ENCODE results near the gene FMN2. TPM values are rescaled to one million over a fixed set of nuclear protein-coding genes. Genes with fewer than 3 reads are reported as not detected.

Gene FMN2
- total RNA-seq, 1 donor from 2014 or later, result 1.7 TPM

- Histone ChIP-seq H3K27me3 (peaks cover 11% of the 10 kb centered on the region), H3K27ac (no peak overlapping the region), H3K4me3 (no peak overlapping the region), H3K9ac (no peak overlapping the region), H3K9me3 (ENCODE audit: low read depth) (no peaks in the 10 kb centered on the region), H2AFZ (replicated peaks) (no peak overlapping the region), H3K4me2 (no peak overlapping the region), H4K20me1 (ENCODE audit: low read depth) (no peaks in the 10 kb centered on the region), H3K36me3 (no peaks in the 10 kb centered on the region), H3K4me1 (no peaks in the 10 kb centered on the region), H3F3A (ENCODE audit: low read depth) (no peaks in the 10 kb centered on the region), H3K79me2 (ENCODE audit: low read depth) (no peaks in the 10 kb centered on the region)
- no peak overlapping the region for H3K4me3 Mint-ChIP-seq
- no peak for DNase-seq (ENCODE audit: low spot score)
- TF ChIP-seq, protein P1, sequence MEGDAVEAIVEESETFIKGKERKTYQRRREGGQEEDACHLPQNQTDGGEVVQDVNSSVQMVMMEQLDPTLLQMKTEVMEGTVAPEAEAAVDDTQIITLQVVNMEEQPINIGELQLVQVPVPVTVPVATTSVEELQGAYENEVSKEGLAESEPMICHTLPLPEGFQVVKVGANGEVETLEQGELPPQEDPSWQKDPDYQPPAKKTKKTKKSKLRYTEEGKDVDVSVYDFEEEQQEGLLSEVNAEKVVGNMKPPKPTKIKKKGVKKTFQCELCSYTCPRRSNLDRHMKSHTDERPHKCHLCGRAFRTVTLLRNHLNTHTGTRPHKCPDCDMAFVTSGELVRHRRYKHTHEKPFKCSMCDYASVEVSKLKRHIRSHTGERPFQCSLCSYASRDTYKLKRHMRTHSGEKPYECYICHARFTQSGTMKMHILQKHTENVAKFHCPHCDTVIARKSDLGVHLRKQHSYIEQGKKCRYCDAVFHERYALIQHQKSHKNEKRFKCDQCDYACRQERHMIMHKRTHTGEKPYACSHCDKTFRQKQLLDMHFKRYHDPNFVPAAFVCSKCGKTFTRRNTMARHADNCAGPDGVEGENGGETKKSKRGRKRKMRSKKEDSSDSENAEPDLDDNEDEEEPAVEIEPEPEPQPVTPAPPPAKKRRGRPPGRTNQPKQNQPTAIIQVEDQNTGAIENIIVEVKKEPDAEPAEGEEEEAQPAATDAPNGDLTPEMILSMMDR (IDR thresholded peaks at IDR 0.05), result no peak
- TF ChIP-seq EZH2 (IDR thresholded peaks at IDR 0.05), result no peak
- no peak for TF ChIP-seq EZH2phosphoT487 (IDR thresholded peaks at IDR 0.05)
- no peaks in the 10 kb centered on the region for H3K36me3 Mint-ChIP-seq
- H3K4me1 Mint-ChIP-seq, result no peaks in the 10 kb centered on the region
- H3K27ac Mint-ChIP-seq, result no peak overlapping the region
- no peaks in the 10 kb centered on the region for H3K9me3 Mint-ChIP-seq
- peaks cover 2% of the 10 kb centered on the region for H3K27me3 Mint-ChIP-seq (ENCODE audit: insufficient read depth, low read depth)
These were observed 406.2 kb downstream of the FMN2 start for GRCh38 chr1:240497908-240498307.

- no peaks in the 10 kb centered on the region for H3K36me3 Mint-ChIP-seq
- H3K4me1 ChIP-seq, result no peaks in the 10 kb centered on the region
- no peaks in the 10 kb centered on the region for H3K4me1 Mint-ChIP-seq
- H3F3A ChIP-seq (ENCODE audit: low read depth), result no peaks in the 10 kb centered on the region
- no peak for DNase-seq (ENCODE audit: low spot score)
- peaks cover 2% of the 10 kb centered on the region for H3K27me3 Mint-ChIP-seq (ENCODE audit: insufficient read depth, low read depth)
- no peak overlapping the region for H3K4me3 Mint-ChIP-seq
- no peak overlapping the region for H3K27ac ChIP-seq
- TF ChIP-seq EZH2phosphoT487 (IDR thresholded peaks at IDR 0.05) (no peak), EZH2 (IDR thresholded peaks at IDR 0.05) (no peak)
- TF ChIP-seq, protein P1 (IDR thresholded peaks at IDR 0.05), result no peak
- no peak overlapping the region for H3K4me2 ChIP-seq
- H3K4me3 ChIP-seq, result no peak overlapping the region
- peaks cover 7% of the 10 kb centered on the region for H3K27me3 ChIP-seq
- no peak overlapping the region for H2AFZ ChIP-seq (replicated peaks)
- no peak overlapping the region for H3K27ac Mint-ChIP-seq
- no peaks in the 10 kb centered on the region for H3K9me3 Mint-ChIP-seq
- H3K36me3 ChIP-seq, result no peaks in the 10 kb centered on the region
- no peak overlapping the region for H3K9ac ChIP-seq
- H4K20me1 ChIP-seq (ENCODE audit: low read depth), result no peaks in the 10 kb centered on the region
- H3K79me2 ChIP-seq (ENCODE audit: low read depth), result no peaks in the 10 kb centered on the region
- H3K9me3 ChIP-seq (ENCODE audit: low read depth), result no peaks in the 10 kb centered on the region
These were observed 406.7 kb downstream of the FMN2 start for GRCh38 chr1:240498335-240498734.

DNA sequence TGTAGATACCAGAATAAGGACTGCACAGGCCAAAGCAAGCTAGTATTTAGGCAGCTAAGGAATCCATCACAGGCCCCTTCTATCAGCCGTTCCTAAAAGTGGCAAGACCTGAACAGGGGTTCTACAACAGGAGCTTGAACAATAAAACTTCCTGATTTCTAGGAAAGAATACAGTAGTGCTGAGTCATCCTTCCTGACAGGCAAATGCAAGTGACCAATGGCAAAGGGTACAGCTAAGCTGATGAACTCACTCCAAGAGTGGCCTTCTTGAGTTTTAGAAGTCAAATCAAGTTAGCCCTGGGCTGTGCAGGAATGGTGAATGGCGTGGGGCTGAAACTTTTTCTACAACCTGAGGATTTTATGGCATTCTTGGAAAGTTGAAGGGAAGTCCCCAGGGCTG, 407.3 kb downstream of the FMN2 start:
- Histone ChIP-seq H3K27ac (no peak overlapping the region), H3K4me3 (no peak overlapping the region), H3K4me2 (no peak overlapping the region), H3K27me3 (peaks cover under 1% of the 10 kb centered on the region), H3K79me2 (ENCODE audit: low read depth) (no peaks in the 10 kb centered on the region), H3K4me1 (no peaks in the 10 kb centered on the region), H3F3A (ENCODE audit: low read depth) (no peaks in the 10 kb centered on the region), H3K36me3 (no peaks in the 10 kb centered on the region), H3K9me3 (ENCODE audit: low read depth) (no peaks in the 10 kb centered on the region), H3K9ac (no peak overlapping the region), H2AFZ (replicated peaks) (no peak overlapping the region), H4K20me1 (ENCODE audit: low read depth) (no peaks in the 10 kb centered on the region)
- TF ChIP-seq, protein P1 (IDR thresholded peaks at IDR 0.05), result no peak
- TF ChIP-seq EZH2 (IDR thresholded peaks at IDR 0.05) (no peak), EZH2phosphoT487 (IDR thresholded peaks at IDR 0.05) (no peak)
- no peaks in the 10 kb centered on the region for H3K9me3 Mint-ChIP-seq
- no peak overlapping the region for H3K4me3 Mint-ChIP-seq
- H3K27ac Mint-ChIP-seq, result no peak overlapping the region
- H3K36me3 Mint-ChIP-seq, result no peaks in the 10 kb centered on the region
- no peaks in the 10 kb centered on the region for H3K4me1 Mint-ChIP-seq
- peaks cover 2% of the 10 kb centered on the region for H3K27me3 Mint-ChIP-seq (ENCODE audit: insufficient read depth, low read depth)
- no peak for DNase-seq (ENCODE audit: low spot score)
